K562 (cell line): Measurements from ENCODE around the gene SPAG9. TPM values are rescaled to one million over a fixed set of nuclear protein-coding genes. Genes with fewer than 3 reads are reported as not detected.

Experiments
- E2F8 ChIP-seq: fragments of 450-650 bp; IDR thresholded peaks from 2 replicates; pipeline ENCODE4 v1.7.1; 2018; ENCODE audit warnings: mild to moderate bottlenecking, low read depth; ENCODE audit not compliant: partially characterized antibody
- ELF1 ChIP-seq: fragments of 200-800 bp; sonication (Bioruptor generic); IDR thresholded peaks from 2 replicates; pipeline ENCODE4 v1.6.1; 2016; ENCODE audit warnings: missing genetic modification characterization, missing compliant biosample characterization
- FOXM1 ChIP-seq, 2 experiments: fragments of 450-650 bp in 1 of 2; sonication (generic) in 1 of 2; formaldehyde crosslinking in 1 of 2; IDR thresholded peaks; 2 replicates each; pipeline versions ENCODE4 v1.6.1 to v1.9.0; 2017 to 2022; ENCODE audit warnings: low read depth in 2 of 2, mild to moderate bottlenecking in 2 of 2, missing genetic modification reagents in 1 of 2, moderate library complexity in 1 of 2
- HBP1 ChIP-seq: fragments of 450-650 bp; formaldehyde crosslinking; IDR thresholded peaks from 2 replicates; pipeline ENCODE4 v1.4.0; 2022; ENCODE audit warnings: missing genetic modification characterization
- HIVEP1 ChIP-seq: fragments of 250-450 bp; sonication (Bioruptor Pico); IDR thresholded peaks from 2 replicates; pipeline ENCODE4 v1.4.0; 2020; ENCODE audit warnings: mild to moderate bottlenecking
- KDM2B ChIP-seq: fragments of 250-450 bp; sonication (Bioruptor Pico); IDR thresholded peaks from 2 replicates; pipeline ENCODE4 v1.8.0; 2021; ENCODE audit warnings: mild to moderate bottlenecking, moderate library complexity
- MTF1 ChIP-seq: fragments of 250-450 bp; sonication (Bioruptor Pico); IDR thresholded peaks from 2 replicates; pipeline ENCODE4 v1.9.0; 2021; ENCODE audit warnings: moderate library complexity, mild to moderate bottlenecking, inconsistent platforms, borderline replicate concordance
- PHF20 ChIP-seq: fragments of 450-650 bp; IDR thresholded peaks from 2 replicates; pipeline ENCODE4 v1.6.1; 2018; ENCODE audit not compliant: partially characterized antibody
- USF1 ChIP-seq: sonication (generic); formaldehyde crosslinking; IDR thresholded peaks from 2 replicates; pipeline ENCODE4 v1.9.0; 2022; ENCODE audit warnings: mild to moderate bottlenecking, missing genetic modification reagents
- ZC3H11A ChIP-seq: IDR thresholded peaks from 2 replicates; pipeline ENCODE4 v1.6.1; 2012; ENCODE audit warnings: low read depth, low read length, improper control_type of control experiment
- ZNF12 ChIP-seq: sonication (generic); formaldehyde crosslinking; IDR thresholded peaks from 2 replicates; pipeline ENCODE4 v1.4.0; 2020; ENCODE audit warnings: mild to moderate bottlenecking, missing genetic modification reagents
- ZNF23 ChIP-seq: fragments of 250-450 bp; sonication (Bioruptor Pico); IDR thresholded peaks from 2 replicates; pipeline ENCODE4 v1.4.0; 2020; ENCODE audit warnings: mild to moderate bottlenecking
- ZNF609 ChIP-seq: sonication (generic); formaldehyde crosslinking; IDR thresholded peaks from 2 replicates; pipeline ENCODE4 v1.8.1; 2023; ENCODE audit warnings: missing genetic modification reagents, mild to moderate bottlenecking, borderline replicate concordance
- ZNF699 ChIP-seq: fragments of 250-450 bp; sonication (Bioruptor Pico); IDR thresholded peaks from 2 replicates; pipeline ENCODE4 v1.8.0; 2021; ENCODE audit warnings: mild to moderate bottlenecking, moderate library complexity; ENCODE audit not compliant: insufficient replicate concordance
- polyA plus RNA-seq, 8 experiments: library from polyadenylated mRNA; depleted of rRNA in 4 of 8; stranded (reverse) in 5 of 8; unstranded in 3 of 8; fragments of >200 nt; fragmentation: Nextera tagmentation in 2 of 8; fragmentation: Illumina TruSeq in 1 of 8; extraction: Ambion mirVana in 2 of 8; extraction: Trizol in 1 of 8; gene quantifications; 2 replicates each; pipeline versions ENCODE4 v1.2.1 to v1.2.3, GENCODE V29; 2011 to 2014; ENCODE audit warnings: inconsistent platforms in 1 of 8, missing spikeins in 1 of 8
- total RNA-seq, 7 experiments: library from RNA; depleted of rRNA in 6 of 7; stranded (reverse); fragments of >200 nt in 6 of 7; fragmentation: Illumina TruSeq in 2 of 7; extraction: Trizol in 2 of 7; gene quantifications; 2 replicates each; pipeline versions ENCODE4 v1.2.1 to v1.2.3, GENCODE V29; 2011 to 2021; ENCODE audit warnings: low replicate concordance in 1 of 7

The SPAG9 gene
- total and polyA plus RNA-seq, 9 of the 15 experiments (the other 6 are each of a cell fraction or from before 2014, with no cell fraction given): 12.2 to 99.2 (median 58.2) TPM

GRCh38 chr17:51121620-51122472, 1.2 kb upstream of the SPAG9 start (continued):
- TF ChIP-seq ELF1 (tag) (peak; percentile 11; the same call in 1 of the 2 replicates), ZNF699 (no peak), FOXM1 (IDR thresholded peaks at IDR 0.05; ENCODE audit: low read depth) (0 out of 2 replicates have a peak, but pooled peaks have one; percentile 13), FOXM1 (CRISPR knock-in tag; IDR thresholded peaks at IDR 0.05; ENCODE audit: low read depth) (no peak), KDM2B (no peak), ZNF609 (CRISPR knock-in tag) (no peak), HBP1 (CRISPR knock-in tag) (0 out of 2 replicates have a peak, but pooled peaks have one; percentile 8), HIVEP1 (no peak), PHF20 (peak; percentile 29), MTF1 (CRISPR knock-in tag) (no peak), E2F8 (peak; percentile 53), ZNF23 (CRISPR knock-in tag) (no peak), ZNF12 (CRISPR knock-in tag) (no peak), USF1 (CRISPR knock-in tag) (peak; percentile 100), ZC3H11A (no peak)
